Keratinocyte (primary cell): ENCODE data around the gene DKC1.

Source experiments
- EZH2 ChIP-seq: IDR thresholded peaks from one replicate; pipeline ENCODE4 v1.6.1; 2012; ENCODE audit warnings: inconsistent platforms, mild to moderate bottlenecking, low read length, moderate library complexity
- TF ChIP-seq, protein P1 (sequence below), 3 experiments: IDR thresholded peaks in 1 of 3; conservative IDR thresholded peaks in 1 of 3; optimal IDR thresholded peaks in 1 of 3; 2 replicates in 2 of 3; 3 replicates in 1 of 3; pipeline versions ENCODE3 to v1.5.1; 2011; ENCODE audit warnings: low read length in 3 of 3, mild to moderate bottlenecking in 3 of 3, moderate library complexity in 2 of 3, control low read depth in 1 of 3, inconsistent platforms in 1 of 3; ENCODE audit not compliant: insufficient read depth in 2 of 3; ENCODE audit errors: extremely low read depth in 1 of 3

- TF ChIP-seq, protein P1, sequence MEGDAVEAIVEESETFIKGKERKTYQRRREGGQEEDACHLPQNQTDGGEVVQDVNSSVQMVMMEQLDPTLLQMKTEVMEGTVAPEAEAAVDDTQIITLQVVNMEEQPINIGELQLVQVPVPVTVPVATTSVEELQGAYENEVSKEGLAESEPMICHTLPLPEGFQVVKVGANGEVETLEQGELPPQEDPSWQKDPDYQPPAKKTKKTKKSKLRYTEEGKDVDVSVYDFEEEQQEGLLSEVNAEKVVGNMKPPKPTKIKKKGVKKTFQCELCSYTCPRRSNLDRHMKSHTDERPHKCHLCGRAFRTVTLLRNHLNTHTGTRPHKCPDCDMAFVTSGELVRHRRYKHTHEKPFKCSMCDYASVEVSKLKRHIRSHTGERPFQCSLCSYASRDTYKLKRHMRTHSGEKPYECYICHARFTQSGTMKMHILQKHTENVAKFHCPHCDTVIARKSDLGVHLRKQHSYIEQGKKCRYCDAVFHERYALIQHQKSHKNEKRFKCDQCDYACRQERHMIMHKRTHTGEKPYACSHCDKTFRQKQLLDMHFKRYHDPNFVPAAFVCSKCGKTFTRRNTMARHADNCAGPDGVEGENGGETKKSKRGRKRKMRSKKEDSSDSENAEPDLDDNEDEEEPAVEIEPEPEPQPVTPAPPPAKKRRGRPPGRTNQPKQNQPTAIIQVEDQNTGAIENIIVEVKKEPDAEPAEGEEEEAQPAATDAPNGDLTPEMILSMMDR (optimal IDR thresholded peaks at IDR 0.05 in 1 of 3, IDR thresholded peaks at IDR 0.05 in 1 of 3, conservative IDR thresholded peaks at IDR 0.05 in 1 of 3; ENCODE audit: extremely low read depth in 1 of 3, insufficient read depth in 2 of 3, low read length in 3 of 3), result no peak
- no peak for TF ChIP-seq EZH2
Observed at GRCh38 chrX:154821523-154821922, 58.9 kb downstream of the DKC1 start.
